ENCODE data around the gene FZD7.

GRCh38 chr2:201987426-201987825 is 46.2 kb upstream of the FZD7 start:
- TF ChIP-seq CTCF (IDR thresholded peaks at IDR 0.05) (no peak), POLR2A (IDR thresholded peaks at IDR 0.05) (no peak), EP300 (IDR thresholded peaks at IDR 0.05) (no peak), POLR2AphosphoS5 (IDR thresholded peaks at IDR 0.05) (no peak)
